GM21360 (cell line): ENCODE data around the gene FAM117B.

ENCODE experiments used
- ATAC-seq: cut with Tn5 transposase; IDR thresholded peaks from one replicate; pipeline ENCODE4 v1.9.1; 2021; ENCODE audit warnings: mild to moderate bottlenecking, moderate library complexity; ENCODE audit not compliant: unreplicated experiment

Gene FAM117B

DNA sequence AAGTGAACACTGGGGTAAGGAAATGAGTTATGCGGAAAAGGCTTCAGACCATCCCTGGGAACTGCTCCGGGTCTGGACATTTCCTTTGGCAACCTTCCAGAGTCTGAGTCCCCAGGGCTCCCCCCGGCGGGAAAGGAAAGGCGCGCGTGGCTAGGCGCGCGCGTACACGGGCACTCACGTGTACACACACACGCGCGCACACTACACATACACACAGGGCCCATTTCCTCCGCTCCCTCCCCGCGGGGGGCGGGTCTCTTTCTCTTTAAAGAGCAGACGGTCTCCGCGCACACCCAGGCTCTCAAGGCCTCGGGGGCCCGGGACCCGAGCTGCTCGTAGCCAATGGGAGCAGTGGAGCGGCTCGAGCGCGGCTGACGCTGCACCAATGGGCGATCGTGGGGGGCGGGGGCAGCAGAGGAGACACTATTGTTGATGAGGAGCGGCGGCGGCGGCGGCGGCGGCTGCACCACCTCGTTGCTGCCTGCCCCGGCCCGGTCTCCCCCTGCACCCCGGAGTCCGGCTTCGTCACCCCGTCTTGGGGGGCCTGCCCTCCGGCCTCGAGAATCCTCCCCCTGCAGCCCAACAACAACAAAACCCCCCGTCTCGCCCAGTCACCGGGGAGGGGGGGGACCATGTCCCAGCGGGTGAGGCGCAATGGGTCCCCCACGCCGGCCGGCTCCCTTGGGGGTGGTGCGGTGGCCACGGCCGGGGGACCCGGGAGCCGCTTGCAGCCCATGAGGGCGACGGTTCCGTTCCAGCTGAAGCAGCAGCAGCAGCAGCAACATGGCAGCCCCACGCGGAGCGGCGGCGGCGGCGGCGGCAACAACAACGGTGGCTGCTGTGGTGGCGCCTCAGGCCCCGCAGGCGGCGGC lies at the start of gene FAM117B:
Gene FAM117B, plus strand, starts transcription at position 414 of the 872 bp plus-strand sequence. Its CDS starts 219 bp downstream, at position 633.
- peak; percentile 90 for ATAC-seq

GRCh38 chr2:202588647-202589581 lies 45.9 kb upstream of the FAM117B start:
- ATAC-seq, result peak; percentile 76

- ATAC-seq, result no peak
Measured at GRCh38 chr2:202589582-202589949, 45.2 kb upstream of the FAM117B start.

DNA sequence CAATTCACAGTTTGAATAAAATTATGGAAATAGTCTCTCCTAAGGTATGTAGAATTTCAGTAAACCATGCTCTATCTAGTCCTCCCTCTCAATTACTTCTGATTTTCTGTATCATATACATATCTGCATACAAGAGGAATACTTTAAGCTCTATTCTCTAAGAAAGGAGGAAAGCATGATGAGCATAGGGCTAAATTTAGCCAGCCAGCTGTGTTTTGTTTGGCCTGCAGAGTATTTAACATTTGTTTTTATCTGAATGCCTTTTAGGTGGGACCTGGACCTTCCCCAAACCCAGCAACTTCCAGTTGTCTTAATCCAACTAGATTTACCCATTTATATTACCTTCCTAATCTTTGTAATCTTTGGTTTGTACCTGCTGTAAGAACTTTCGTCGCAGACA lies 42.2 kb upstream of the FAM117B start:
- ATAC-seq, result no peak

- no peak for ATAC-seq
Measured at GRCh38 chr2:202599105-202599504, 35.7 kb upstream of the FAM117B start.

- ATAC-seq, result no peak
Measured at GRCh38 chr2:202599911-202600310, 34.9 kb upstream of the FAM117B start.

DNA sequence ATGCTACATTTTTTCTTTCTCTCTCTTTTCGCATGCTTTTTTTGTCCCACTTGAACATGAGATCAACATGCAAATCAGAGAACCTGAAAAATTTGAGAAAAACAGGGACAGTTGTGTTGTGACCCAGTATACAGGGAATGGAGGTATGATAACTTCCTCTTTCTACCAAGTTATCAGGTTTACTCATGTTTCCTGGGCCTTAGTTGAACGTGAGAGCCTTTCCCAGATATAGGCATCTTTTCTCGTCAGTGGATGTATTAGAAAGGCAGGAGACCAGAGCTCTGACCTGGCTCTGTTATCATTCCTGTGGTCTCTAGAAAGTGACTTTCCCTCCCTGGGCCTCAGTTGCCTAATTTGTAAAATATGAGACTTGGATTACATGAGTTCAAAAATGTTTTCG lies 30.1 kb upstream of the FAM117B start:
- no peak for ATAC-seq

- ATAC-seq, result no peak
Measured at GRCh38 chr2:202605174-202605573, 29.6 kb upstream of the FAM117B start.

DNA sequence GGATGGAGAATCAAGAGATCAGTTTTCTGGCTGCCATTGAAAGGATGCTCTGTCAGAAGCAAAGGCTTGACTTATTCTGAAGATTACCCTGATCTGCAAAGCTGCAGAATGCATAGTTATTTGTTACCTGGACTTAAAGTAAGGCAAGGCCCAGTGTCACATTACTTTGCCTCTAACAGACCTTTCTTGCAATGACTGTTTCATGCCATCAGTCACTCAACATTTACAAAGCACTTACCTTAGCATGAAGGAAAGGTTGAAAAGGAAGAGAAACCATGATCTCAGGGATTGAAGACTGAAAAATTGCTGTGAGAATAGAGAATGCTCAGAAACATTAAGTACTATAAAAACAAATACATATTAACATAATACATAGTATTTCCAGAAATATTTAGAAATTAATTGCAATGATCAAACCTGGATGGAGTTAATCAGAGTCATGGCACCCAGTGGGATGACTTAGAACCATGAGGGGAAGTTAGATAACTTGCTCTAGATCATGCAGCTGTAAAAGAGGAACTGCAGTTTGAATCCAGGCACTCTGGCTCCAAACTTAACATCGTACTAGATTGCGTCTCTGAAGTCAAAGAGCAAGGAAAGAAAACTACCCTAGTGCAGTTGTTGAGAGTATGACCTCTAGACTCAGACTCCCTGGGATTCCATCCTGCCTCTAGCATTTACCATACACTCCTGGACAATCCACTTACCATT lies 26.5 kb upstream of the FAM117B start:
- no peak for ATAC-seq

GRCh38 chr2:202609381-202610145 lies 25.2 kb upstream of the FAM117B start:
- ATAC-seq, result peak; percentile 86

DNA sequence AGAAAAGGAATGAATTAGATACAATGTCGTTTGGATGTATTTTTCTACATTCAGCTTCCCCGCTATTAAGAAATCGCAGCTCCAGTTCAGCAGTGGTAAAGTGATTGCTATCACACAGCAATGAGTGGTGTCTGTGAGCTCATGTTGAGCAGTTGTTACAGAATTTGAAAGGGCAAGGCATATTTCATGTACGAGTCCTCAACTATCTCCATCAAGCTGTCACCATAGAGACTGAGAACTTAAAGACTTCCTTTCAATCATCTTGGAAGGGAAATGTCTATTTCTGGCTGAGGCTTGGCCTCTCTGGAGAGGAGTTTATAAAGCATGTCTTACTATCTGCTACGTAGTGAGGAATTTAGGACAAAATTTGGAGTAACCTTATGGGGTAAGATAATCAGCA lies 24.4 kb upstream of the FAM117B start:
- no peak for ATAC-seq

DNA sequence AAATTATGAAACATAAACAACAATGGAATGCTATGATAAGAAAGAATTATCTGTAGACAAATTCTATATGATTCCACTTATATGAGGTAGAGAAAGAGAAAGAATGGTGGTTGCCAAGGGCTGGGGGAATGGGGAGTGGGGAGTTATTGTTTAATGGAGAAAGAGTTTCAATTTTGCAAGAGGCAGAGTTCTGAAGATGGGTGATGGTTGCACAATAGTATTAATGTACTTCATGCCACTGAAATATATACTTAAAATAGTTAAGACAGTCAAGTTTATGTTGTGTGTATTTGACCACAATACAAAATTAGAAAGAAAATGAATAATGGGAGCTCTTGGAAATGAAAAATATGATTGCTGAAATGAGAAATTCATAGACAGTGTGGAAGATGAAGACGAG lies 22.6 kb upstream of the FAM117B start:
- ATAC-seq, result no peak

DNA sequence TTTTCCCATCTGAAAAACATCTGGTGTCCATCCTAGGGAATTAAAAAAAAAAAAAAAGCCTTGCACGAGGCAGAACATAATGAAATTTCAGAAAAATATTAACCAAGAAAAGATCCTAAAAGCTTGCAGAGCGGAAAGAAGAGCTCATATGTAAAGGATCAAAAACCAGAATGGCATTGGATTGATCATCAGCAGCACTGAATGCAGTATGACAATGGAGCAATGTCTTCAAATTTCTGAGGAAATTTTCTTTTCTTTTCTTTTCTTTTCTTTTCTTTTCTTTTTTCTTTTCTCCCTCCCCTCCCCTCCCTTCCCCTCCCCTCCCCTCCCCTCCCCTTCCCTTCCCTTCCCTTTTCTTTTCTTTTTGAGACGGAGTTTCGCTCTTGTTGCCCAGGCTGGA lies 21.3 kb upstream of the FAM117B start:
- ATAC-seq, result no peak

- ATAC-seq, result no peak
Measured at GRCh38 chr2:202624133-202624532, 10.6 kb upstream of the FAM117B start.

- no peak for ATAC-seq
Measured at GRCh38 chr2:202627042-202627441, 7.7 kb upstream of the FAM117B start.

DNA sequence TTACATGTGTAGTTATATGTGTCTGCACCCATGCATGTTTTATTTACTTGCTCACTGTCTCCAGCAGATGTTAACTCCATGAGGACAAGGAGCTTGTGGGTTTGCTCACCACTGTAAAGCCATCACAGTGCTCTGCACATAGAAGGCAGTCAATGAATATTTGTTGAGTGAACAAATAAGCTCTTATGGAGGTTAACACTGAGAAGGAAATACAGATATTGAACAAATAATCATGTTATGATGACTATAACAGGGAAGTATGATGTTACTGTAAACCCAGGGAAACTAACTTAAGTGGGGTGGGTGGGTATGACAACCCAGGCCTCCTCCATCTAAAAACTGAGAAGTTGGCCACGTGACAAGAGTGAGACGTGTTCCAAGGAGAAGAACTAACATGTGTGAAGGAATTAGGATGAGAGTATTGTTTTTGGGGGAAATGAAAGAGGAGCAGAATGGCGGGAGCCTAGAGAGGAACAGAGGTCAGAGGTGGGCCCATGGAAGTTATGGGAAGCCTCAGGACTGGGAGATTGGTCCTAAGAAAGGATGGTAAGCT lies 6.0 kb upstream of the FAM117B start:
- ATAC-seq, result no peak

DNA sequence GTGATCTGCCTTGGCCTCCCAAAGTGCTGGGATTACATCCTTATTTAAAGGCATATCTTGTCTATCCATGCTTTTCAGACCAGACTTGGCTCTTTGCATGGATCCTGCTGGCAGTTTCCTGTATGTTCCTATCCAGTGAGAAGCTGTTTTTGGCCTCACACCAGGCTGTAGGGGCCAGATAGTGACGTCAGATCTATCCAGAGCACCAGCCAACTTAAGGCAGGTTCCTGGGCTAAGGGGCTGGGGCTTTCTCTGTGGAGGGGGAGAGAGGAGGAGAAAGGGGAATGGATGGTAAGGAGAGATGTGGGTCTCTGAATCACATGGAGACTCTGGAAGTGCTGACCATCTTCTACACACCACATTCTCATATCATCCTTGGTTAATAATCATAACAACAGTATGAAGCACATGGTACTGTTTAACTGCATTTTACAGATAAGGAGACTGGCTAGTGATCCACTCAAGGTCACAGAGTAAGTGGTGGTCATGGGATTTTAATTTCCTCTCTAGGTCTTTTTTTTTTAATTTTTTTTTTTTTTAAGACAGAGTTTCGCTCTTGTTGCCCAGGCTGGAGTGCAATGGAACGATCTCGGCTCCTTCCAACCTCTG lies 2.0 kb upstream of the FAM117B start:
- no peak for ATAC-seq

- no peak for ATAC-seq
Measured at GRCh38 chr2:202633470-202633869, 1.3 kb upstream of the FAM117B start.

DNA sequence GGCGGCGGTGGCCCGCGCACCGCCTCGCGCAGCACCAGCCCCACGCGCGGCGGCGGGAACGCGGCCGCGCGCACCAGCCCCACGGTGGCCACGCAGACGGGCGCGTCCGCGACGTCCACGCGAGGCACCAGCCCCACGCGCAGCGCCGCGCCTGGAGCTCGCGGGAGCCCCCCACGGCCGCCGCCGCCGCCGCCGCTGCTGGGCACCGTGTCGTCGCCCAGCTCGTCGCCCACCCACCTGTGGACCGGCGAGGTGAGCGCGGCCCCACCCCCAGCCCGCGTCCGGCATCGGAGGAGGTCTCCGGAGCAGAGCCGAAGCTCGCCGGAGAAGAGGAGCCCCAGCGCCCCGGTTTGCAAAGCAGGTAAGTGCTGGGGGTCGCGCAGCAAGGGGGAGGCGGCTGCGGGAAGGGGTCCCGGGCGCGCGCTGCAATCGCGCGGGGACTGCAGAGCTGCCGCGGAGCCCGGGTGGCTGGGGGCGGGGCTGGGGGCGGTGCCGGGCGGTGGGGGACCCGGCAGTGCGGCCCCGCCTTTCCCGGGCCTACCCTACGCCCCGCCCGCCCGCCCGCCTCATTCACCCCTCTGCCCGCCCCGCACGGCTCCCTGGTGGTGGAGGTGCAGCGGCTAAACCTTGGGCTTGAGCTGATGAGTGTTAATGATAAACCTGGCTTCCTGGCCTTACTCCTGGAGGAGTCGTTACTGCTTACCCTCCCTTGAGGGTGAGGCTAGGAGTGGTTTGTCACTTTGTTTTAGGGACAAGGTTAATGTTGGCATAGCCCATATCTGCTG lies 851 bp downstream of the FAM117B start:
- peak; percentile 43 for ATAC-seq
